ENCODE results near the gene PIK3CA. TPM values are rescaled to one million over a fixed set of nuclear protein-coding genes. Genes with fewer than 3 reads are reported as not detected.

PIK3CA gene
- total and polyA plus RNA-seq, 4 donors: 4.5 to 42.9 (median 16.0) TPM

DNA sequence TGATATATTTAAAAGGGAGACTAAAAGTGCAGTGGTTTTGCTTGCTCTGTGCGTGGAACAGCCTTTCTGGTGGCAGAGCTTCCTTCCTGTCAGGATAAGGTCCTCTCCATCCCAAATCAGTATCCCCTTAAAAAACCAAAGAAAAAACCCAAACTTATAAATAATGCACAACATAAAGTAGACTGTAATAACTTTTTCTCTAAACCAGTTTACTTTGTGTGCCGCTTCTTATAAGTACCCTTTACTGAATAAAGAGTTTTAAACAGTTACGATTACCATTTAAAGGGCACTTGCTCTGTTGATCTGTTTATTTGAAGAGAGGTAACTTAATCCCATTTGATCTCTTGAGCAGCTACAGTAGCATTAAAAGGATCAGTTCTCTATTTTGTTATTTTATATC, 2.5 kb downstream of the PIK3CA start:
- WGBS, 2 donors: 59 to 69% methylated on average over 3 of the region's 3 CpGs
- Histone ChIP-seq H3K27ac (ENCODE audit: low read depth in 1 of 2, low read length in 1 of 2) (no peak overlapping the region), H3K27me3 (ENCODE audit: control insufficient read depth in 3 of 3, insufficient read depth in 3 of 3, low read length in 2 of 3) (no peaks in the 10 kb centered on the region), H3K4me1 (ENCODE audit: control insufficient read depth in 5 of 5, insufficient read depth in 5 of 5, low read length in 5 of 5) (peaks cover 0 to 20% (median 7%) of the 10 kb centered on the region in 5 donors), H3K36me3 (ENCODE audit: control insufficient read depth in 4 of 4, insufficient read depth in 4 of 4, low read length in 4 of 4) (peaks cover 0 to 3% (median 0%) of the 10 kb centered on the region in 4 donors), H3K9ac (ENCODE audit: insufficient read depth in 1 of 2, low read length in 2 of 2) (no peak overlapping the region), H3K9me3 (ENCODE audit: control insufficient read depth in 4 of 4, insufficient read depth in 3 of 4, low read length in 3 of 4) (peaks cover 0 to 2% (median 0%) of the 10 kb centered on the region in 4 donors), H3K4me3 (no peak overlapping the region)
- TF ChIP-seq, protein P1, sequence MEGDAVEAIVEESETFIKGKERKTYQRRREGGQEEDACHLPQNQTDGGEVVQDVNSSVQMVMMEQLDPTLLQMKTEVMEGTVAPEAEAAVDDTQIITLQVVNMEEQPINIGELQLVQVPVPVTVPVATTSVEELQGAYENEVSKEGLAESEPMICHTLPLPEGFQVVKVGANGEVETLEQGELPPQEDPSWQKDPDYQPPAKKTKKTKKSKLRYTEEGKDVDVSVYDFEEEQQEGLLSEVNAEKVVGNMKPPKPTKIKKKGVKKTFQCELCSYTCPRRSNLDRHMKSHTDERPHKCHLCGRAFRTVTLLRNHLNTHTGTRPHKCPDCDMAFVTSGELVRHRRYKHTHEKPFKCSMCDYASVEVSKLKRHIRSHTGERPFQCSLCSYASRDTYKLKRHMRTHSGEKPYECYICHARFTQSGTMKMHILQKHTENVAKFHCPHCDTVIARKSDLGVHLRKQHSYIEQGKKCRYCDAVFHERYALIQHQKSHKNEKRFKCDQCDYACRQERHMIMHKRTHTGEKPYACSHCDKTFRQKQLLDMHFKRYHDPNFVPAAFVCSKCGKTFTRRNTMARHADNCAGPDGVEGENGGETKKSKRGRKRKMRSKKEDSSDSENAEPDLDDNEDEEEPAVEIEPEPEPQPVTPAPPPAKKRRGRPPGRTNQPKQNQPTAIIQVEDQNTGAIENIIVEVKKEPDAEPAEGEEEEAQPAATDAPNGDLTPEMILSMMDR (IDR thresholded peaks at IDR 0.05; ENCODE audit: control extremely low read depth, extremely low read depth): no peak
- ATAC-seq (ENCODE audit: insufficient read depth, low FRiP score) (no peak), DNase-seq (no peak)

DNA sequence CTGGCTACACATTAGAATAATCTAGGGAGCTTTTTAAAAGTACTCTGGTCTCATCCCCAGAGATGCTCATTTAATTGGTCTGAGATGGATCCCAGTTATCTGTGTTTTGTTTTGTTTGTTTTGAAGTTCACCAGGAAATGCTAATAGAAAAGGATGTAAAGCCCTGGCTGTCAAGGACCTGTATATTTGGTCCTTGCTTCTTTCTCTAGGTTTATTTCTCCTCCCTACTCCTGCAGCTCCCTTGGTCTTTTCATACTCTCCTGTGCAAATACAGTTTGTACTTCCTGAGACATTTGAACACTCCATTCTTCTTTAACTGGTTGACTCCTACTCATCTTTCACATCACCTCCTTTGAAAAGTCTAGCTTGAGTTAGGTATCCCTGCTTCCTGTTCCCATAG, 3.3 kb downstream of the PIK3CA start:
- ATAC-seq (ENCODE audit: insufficient read depth, low FRiP score) (no peak), DNase-seq (no peak)
- H3K9ac ChIP-seq (ENCODE audit: insufficient read depth in 1 of 2, low read length in 2 of 2): peak overlapping the region in 1 of 2 donors; percentile 30
- no peaks in the 10 kb centered on the region for H3K27me3 ChIP-seq (ENCODE audit: control insufficient read depth in 3 of 3, insufficient read depth in 3 of 3, low read length in 2 of 3)
- TF ChIP-seq, protein P1 (IDR thresholded peaks at IDR 0.05; ENCODE audit: control extremely low read depth, extremely low read depth): no peak
- H3K9me3 ChIP-seq (ENCODE audit: control insufficient read depth in 4 of 4, insufficient read depth in 3 of 4, low read length in 3 of 4): peaks cover 0 to 2% (median 0%) of the 10 kb centered on the region in 4 donors
- peaks cover 0 to 23% (median 7%) of the 10 kb centered on the region in 5 donors for H3K4me1 ChIP-seq (ENCODE audit: control insufficient read depth in 5 of 5, insufficient read depth in 5 of 5, low read length in 5 of 5)
- H3K4me3 ChIP-seq: no peak overlapping the region
- no peak overlapping the region for H3K27ac ChIP-seq (ENCODE audit: low read depth in 1 of 2, low read length in 1 of 2)
- H3K36me3 ChIP-seq (ENCODE audit: control insufficient read depth in 4 of 4, insufficient read depth in 4 of 4, low read length in 4 of 4): peaks cover 0 to 3% (median 0%) of the 10 kb centered on the region in 4 donors

DNA sequence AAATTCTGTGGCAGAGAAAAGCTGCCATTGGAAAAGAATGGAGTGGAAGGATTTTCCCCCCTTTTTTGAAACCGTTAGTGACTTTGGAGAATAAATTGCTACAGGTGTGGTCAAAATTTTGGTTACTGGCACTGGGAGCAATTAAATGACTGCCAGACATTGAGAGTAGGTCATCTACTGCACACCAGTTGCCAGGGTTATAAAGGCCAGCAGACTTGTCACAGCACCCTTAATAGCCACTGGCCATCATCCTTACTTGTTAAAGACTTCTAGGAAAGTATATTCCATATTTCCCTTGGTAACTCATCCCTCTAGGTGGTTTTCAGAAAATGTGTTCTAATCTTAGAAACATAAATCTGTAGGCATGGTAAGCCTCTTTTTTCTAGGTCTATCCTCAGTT, 8.0 kb downstream of the PIK3CA start:
- Histone ChIP-seq H3K36me3 (ENCODE audit: control insufficient read depth in 4 of 4, insufficient read depth in 4 of 4, low read length in 4 of 4) (no peaks in the 10 kb centered on the region), H3K9me3 (ENCODE audit: control insufficient read depth in 4 of 4, insufficient read depth in 3 of 4, low read length in 3 of 4) (peaks cover 0 to 2% (median 0%) of the 10 kb centered on the region in 4 donors), H3K4me3 (no peak overlapping the region), H3K27ac (ENCODE audit: low read depth in 1 of 2, low read length in 1 of 2) (no peak overlapping the region), H3K27me3 (ENCODE audit: control insufficient read depth in 3 of 3, insufficient read depth in 3 of 3, low read length in 2 of 3) (no peaks in the 10 kb centered on the region), H3K4me1 (ENCODE audit: control insufficient read depth in 5 of 5, insufficient read depth in 5 of 5, low read length in 5 of 5) (peaks cover 0 to 26% (median 3%) of the 10 kb centered on the region in 5 donors), H3K9ac (ENCODE audit: insufficient read depth in 1 of 2, low read length in 2 of 2) (no peak overlapping the region)
- ATAC-seq (ENCODE audit: insufficient read depth, low FRiP score) (no peak), DNase-seq (no peak)
- TF ChIP-seq, protein P1 (IDR thresholded peaks at IDR 0.05; ENCODE audit: control extremely low read depth, extremely low read depth): no peak
- 83 to 87% methylated on average over 1 of the region's 1 CpG for WGBS, 2 donors

DNA sequence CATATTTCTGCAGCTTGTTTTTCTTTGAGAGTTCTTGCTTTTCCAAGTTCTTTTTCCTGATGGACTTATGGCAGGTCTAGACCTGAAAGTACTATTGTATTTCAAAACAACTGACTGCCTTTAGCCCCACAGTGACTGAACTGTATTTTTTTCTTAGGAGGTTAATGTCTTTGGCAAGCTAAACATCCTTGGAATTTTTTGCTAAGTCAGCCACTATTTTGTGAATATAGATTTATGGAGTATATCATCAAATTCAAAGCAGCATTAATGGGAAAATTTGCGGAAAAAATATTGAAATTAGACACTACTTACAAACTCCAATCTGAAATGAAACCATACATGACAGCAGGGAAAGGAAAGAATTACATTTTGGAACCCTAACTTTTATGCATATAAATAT, 8.6 kb downstream of the PIK3CA start:
- Histone ChIP-seq H3K9ac (ENCODE audit: insufficient read depth in 1 of 2, low read length in 2 of 2) (no peak overlapping the region), H3K36me3 (ENCODE audit: control insufficient read depth in 4 of 4, insufficient read depth in 4 of 4, low read length in 4 of 4) (no peaks in the 10 kb centered on the region), H3K27ac (ENCODE audit: low read depth in 1 of 2, low read length in 1 of 2) (no peak overlapping the region), H3K9me3 (ENCODE audit: control insufficient read depth in 4 of 4, insufficient read depth in 3 of 4, low read length in 3 of 4) (peaks cover 0 to 2% (median 0%) of the 10 kb centered on the region in 4 donors), H3K4me1 (ENCODE audit: control insufficient read depth in 5 of 5, insufficient read depth in 5 of 5, low read length in 5 of 5) (peaks cover 0 to 20% (median 4%) of the 10 kb centered on the region in 5 donors), H3K27me3 (ENCODE audit: control insufficient read depth in 3 of 3, insufficient read depth in 3 of 3, low read length in 2 of 3) (no peaks in the 10 kb centered on the region), H3K4me3 (no peak overlapping the region)
- WGBS, 2 donors: 85% methylated on average over 1 of the region's 1 CpG
- TF ChIP-seq, protein P1 (IDR thresholded peaks at IDR 0.05; ENCODE audit: control extremely low read depth, extremely low read depth): no peak
- ATAC-seq (ENCODE audit: insufficient read depth, low FRiP score) (no peak), DNase-seq (no peak)

Measured in lung (tissue), 12 donors.